Stimulated activated CD4-positive, alpha-beta T cell treated with anti-CD3 and anti-CD28 coated beads, Interleukin-15, amount 100 ng/mL, for 1 hour (primary cell): Measurements from ENCODE around the gene SPIRE1.

Experiments used
- DNase-seq, 2 donors: peaks; one replicate each; pipeline ENCODE4 v3.0.0-alpha.2; 2020; ENCODE audit warnings: low read depth in 1 of 2, low spot score in 1 of 2

Gene SPIRE1

GRCh38 chr18:12455496-12455895 is 202.4 kb downstream of the SPIRE1 start:
- no peak for DNase-seq

DNA sequence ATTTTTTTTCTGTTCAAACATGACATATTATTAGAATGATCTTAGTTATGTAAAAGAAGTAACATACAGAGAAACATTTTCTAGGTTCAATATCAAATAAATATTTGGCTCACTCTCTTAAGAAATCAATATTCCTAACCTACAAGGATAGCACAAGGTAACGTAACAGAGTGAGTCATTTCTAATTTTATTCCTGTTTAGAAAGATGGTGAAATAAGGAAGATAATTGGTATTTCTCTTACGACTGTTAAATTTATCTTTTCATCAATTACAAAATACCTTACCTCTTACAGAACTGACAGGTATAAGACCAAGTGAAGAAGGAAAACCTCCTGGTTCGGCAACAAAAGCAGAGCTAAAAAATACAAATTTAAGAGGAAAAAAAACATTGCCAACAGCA is 205.1 kb downstream of the SPIRE1 start:
- no peak for DNase-seq

DNA sequence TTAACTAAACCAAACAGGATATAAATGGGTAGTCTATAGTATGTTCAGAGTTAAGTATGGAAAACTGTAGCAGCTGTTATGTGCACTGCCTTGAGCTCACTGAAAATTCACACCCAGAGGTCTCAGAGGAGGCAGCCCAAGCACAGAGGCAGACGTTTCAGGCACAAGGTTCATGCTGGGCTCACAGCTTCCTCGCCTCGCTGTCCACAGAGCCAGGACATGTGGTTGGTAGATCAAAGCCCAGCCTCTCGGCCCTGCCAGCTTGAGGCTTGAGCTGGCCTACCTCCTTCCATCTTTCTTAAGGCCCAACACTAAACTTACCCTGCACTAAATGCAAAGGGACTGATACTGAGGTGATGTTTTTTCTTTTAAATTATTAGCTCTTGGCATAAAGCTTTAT is 206.5 kb downstream of the SPIRE1 start:
- no peak for DNase-seq

DNA sequence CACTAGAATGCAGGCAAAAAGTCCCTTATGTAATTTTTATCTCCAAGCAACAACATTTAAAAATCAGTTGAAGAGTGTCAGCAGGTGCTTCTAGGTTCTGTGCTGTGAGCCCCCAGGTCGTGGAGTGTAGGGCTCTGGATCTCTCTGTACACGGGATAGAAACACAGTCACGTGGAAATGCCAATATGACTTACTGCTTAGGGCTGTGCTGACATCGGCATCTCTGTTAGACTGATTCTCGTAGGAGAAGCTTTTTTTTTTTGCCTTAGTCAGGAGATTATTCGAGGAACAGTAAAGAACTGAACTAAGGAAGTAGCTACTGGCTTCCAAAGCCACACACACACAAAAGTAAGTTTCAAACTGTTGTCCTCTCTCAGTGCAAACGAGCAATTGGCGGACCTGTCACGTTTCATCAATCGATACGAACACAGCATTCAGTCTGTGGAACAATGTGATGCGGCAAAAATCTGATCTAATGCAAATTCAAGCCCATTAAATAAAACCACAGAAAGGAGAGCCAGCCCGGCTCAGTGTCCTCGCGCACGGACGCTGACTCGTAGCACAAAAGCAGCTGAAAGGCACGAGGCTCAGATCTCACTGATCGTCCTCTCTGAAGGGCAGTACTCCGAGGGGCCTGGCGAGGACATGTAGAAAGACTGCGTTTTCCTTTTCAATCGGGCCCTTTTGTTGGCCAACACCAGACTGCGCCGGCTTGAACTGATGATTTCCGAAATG is 208.7 kb downstream of the SPIRE1 start:
- no peak for DNase-seq

GRCh38 chr18:12445554-12445953 is 212.4 kb downstream of the SPIRE1 start:
- DNase-seq, result no peak

- DNase-seq, result no peak
Observed at GRCh38 chr18:12443551-12443950, 214.4 kb downstream of the SPIRE1 start.

GRCh38 chr18:12442946-12443345 is 215.0 kb downstream of the SPIRE1 start:
- no peak for DNase-seq

DNA sequence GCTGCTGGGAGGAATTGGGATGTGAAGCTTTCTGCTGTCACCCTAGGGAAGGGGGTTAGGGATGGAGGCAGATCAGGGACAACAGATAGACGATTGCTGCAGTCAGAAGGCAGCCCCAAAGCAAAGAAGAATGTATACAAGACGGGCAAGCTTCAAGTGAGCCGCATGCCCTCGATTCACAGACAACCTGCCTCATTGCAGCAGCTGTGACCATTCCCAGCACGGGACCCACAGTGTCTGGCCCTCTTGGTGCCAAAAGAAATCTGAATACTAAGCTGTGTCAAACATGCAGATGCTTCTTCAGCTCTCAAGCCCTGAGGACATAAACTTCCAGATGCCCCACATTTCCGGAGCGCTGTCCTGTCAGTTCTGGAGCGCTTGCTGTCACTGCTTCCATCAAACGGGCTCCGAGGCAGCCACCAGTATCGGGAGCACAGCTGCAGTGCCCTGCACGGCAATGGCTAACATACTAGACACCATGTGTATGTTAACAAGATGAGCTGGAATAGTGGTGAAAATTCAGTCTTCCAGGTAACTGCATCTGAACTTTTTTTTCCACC is 216.4 kb downstream of the SPIRE1 start:
- DNase-seq, result no peak

- no peak for DNase-seq
Observed at GRCh38 chr18:12438257-12438656, 219.7 kb downstream of the SPIRE1 start.

DNA sequence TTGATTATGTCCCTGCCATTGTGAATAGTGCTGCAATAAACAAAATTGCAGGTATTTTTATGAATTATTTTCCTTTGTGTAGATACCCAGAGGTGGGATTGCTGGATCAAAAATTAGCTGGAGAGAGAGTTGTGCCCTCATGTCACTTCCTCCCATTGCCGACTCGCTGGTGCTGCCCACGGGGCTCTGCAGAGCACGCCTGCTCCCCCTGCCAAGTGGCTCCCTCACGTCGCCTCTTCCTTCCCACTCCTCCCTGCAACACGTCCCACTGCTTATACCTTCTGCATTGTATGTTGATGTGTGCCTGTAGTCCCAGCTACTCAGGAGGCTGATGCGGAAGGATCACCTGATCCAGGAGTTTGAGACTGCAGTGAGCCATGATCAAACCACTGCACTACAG is 222.0 kb downstream of the SPIRE1 start:
- DNase-seq, result no peak

GRCh38 chr18:12434541-12434929 is 223.4 kb downstream of the SPIRE1 start:
- DNase-seq, result no peak

GRCh38 chr18:12433829-12434540 is 223.9 kb downstream of the SPIRE1 start:
- no peak for DNase-seq

DNA sequence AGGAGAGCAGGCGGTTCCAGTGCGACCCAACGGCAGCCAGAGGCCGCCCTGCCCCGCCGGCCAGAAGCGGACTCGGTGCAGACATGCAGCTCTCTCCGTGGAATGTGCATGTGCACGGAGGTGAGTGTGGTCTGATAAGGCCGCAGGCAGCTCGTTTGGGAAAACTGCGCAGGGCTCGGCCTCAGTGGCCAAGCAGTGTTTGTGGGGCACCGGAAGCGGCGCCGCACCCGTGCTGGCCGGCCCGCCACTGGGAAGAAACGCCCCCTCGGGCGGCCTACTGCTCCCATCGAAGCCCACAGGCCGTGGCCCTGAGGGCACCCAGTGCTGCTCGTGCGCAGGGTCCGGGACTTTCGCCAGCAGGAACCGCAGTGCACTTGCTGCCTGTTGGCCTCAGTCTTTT is 225.0 kb downstream of the SPIRE1 start:
- no peak for DNase-seq

DNA sequence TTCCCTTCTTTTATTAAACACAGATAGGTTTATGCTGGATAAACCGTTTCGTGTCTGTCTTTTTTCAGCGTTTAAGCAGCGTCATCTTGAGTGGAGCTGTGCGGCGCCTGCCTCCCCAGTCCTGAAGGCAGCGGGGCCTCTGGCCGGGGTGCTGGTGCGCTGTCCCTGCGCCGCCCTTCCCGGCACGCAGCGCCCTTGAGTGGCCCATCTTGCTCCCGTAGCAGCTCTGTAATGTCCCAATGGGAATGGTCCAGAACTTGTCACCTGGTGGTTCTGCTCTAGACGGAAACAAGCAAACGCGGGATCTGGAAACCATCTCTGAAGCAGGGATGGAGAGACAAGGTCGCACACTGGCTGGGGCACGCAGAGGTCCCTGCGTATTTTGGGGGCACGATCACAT is 225.7 kb downstream of the SPIRE1 start:
- DNase-seq, result no peak

GRCh38 chr18:12431561-12431960 is 226.3 kb downstream of the SPIRE1 start:
- no peak for DNase-seq

DNA sequence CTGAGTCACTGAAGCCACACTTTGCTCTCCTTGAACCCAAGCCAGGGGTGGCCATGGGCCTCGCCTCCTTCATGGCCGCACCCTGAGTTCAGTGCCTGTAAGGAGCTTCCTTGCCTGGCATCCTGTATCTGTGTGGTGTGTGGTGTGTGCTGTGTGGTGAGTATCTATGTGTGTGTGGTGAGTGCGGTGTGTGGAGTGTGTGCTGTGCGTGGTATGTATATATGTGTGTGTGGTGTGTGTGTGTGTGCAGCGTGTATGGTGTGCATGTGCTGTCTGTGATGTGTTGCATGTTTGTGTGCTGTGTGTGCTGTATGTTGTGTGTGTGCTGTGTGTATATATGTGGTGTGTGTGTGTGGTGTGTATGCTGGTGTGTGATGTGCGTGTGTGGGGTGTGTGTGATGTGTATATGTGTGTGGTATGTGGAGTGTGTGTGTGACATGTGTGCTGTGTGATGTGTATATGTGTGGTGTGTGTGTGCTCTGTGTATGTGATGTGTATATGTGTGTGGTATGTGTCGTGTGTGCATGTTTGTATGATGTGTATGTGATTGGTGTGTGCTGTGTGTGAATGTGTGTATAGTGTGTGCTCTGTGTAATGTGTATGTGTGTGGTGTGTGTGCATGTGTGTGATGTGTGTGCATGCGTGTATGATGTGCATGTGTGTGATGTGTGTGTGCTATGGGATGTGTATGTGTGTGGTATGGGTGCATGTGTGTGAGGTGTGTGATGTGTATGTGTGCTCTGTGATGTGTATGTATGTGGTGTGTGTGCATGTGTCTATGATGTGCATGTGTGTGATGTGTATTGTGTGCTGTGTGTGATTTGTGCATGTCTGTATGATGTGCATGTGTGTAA is 227.5 kb downstream of the SPIRE1 start:
- DNase-seq, result no peak

DNA sequence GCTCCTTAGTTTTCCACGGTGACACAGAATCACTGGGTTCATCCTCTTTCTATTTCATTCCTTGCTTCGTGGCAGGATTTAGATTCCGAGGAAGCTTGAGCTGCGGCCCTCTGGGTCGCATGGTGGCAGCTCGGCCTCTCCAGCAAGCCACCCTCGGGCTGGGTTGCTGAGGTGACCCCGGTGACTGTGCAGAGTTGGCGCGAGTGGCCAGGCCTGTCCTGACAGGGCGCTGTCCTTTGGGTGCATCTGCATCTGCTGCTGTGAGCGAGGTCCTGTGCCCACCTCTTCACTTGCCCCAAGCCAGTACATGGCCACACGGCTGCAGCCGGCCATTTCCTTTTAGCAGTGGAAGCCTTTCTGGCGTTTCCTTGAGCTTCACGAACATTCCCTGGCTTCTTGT is 228.4 kb downstream of the SPIRE1 start:
- no peak for DNase-seq

GRCh38 chr18:12428923-12429322 is 229.0 kb downstream of the SPIRE1 start:
- no peak for DNase-seq

DNA sequence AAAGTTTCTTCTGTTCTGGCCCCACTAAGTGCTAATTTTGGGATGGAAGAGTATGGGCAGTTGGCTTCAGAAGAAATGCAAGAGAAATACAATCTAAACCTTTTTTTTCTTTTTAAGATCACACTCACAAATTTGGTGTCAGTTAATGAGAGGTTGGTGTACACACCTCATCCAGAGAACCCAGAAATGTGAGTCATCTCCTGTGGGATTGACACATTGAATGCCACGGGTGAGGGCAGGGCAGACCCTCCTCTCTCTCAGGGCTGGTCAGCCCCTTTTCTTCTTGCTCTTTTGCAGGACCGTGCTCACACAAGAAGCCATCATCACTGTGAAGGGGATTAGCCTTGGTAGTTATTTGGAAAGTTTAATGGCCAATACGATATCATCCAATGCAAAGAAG is 231.0 kb downstream of the SPIRE1 start:
- no peak for DNase-seq

DNA sequence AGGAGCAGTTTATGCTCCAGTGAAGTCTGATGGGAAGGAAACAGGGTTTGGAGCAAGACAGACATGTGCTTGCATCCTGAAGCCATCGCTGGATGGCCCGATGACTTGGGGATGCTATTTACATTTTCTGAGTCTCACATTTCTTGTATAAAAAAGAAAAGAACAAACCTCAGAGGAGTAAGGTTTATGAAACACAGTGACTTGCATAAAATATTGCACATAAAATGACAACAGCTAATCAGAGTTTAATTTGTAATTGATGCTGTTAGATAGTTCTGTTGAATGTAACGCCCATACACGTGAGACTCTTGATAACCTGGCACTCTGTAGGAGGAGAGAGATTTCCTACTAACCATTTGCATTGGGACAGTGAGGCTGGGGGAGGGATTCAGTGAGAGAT is 233.7 kb downstream of the SPIRE1 start:
- no peak for DNase-seq

GRCh38 chr18:12423820-12424219 is 234.1 kb downstream of the SPIRE1 start:
- DNase-seq, result no peak

GRCh38 chr18:12423393-12423792 is 234.5 kb downstream of the SPIRE1 start:
- no peak for DNase-seq
